ENCODE results near the gene ZNRF4. TPM values are rescaled to one million over a fixed set of nuclear protein-coding genes. Genes with fewer than 3 reads are reported as not detected.

ZNRF4 gene
- total and polyA plus RNA-seq, 7 donors: not detected

DNA sequence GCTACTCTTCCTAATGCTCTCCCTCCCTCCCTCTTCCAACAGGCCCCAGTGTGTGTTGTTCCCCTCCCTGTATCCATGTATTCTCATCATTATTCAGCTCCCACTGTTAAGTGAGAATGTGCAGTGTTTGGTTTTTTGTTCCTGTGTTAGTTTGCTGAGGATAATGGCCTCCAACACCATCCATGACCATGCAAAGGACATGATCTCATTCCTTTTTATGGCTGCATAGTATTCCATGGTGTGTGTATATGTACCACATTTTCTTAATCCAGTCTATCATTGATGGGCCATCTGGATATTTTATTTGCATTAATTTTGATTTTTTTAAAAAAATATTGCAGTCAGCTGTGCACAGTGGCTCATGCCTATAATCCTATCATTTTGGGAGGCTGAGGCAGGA lies 15.8 kb upstream of the ZNRF4 start:
- no peak for DNase-seq
- no peak for TF ChIP-seq CTCF (IDR thresholded peaks at IDR 0.05)
- Histone ChIP-seq H3K4me1 (no peaks in the 10 kb centered on the region), H3K27me3 (ENCODE audit: insufficient read depth in 3 of 3, low read length in 2 of 3) (peaks cover 0 to 29% (median 2%) of the 10 kb centered on the region in 3 donors), H3K4me3 (no peak overlapping the region), H3K9me3 (no peaks in the 10 kb centered on the region), H3K36me3 (ENCODE audit: insufficient read depth in 1 of 2, low read depth in 1 of 2) (no peaks in the 10 kb centered on the region), H3K27ac (no peak overlapping the region)
- intact Hi-C loops (cut with DNase I): no loop called here
- ATAC-seq: no peak

DNA sequence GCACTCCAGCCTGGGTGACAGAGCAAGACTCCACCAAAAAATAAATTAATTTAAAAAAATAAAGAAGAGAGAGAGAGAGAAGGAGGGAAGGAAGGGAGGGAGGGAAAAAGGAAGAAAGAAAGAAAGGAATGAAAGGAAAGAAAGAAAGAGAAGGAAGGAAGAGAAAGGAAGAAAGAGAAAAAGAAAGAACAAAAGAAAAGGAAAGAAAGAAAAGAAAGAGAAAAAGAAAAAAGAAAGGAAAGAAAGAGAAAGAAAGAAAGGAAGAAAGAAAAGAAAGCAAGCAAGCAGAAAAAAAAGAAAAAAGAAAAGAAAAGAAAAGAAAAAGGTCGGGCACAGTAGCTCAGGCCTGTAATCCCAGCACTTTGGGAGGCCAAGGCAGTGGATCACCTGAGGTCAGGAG lies 14.9 kb upstream of the ZNRF4 start:
- no peak for TF ChIP-seq CTCF (IDR thresholded peaks at IDR 0.05)
- H3K4me1 ChIP-seq: no peaks in the 10 kb centered on the region
- H3K27ac ChIP-seq: no peak overlapping the region
- intact Hi-C loops (cut with DNase I): no loop called here
- DNase-seq: no peak
- H3K36me3 ChIP-seq (ENCODE audit: insufficient read depth in 1 of 2, low read depth in 1 of 2): no peaks in the 10 kb centered on the region
- ATAC-seq: no peak
- WGBS, 3 donors: 40 to 75% (median 50%) methylated on average over 1 of the region's 1 CpG
- no peaks in the 10 kb centered on the region for H3K9me3 ChIP-seq
- H3K27me3 ChIP-seq (ENCODE audit: insufficient read depth in 3 of 3, low read length in 2 of 3): peaks cover 0 to 29% (median 2%) of the 10 kb centered on the region in 3 donors
- H3K4me3 ChIP-seq: no peak overlapping the region

DNA sequence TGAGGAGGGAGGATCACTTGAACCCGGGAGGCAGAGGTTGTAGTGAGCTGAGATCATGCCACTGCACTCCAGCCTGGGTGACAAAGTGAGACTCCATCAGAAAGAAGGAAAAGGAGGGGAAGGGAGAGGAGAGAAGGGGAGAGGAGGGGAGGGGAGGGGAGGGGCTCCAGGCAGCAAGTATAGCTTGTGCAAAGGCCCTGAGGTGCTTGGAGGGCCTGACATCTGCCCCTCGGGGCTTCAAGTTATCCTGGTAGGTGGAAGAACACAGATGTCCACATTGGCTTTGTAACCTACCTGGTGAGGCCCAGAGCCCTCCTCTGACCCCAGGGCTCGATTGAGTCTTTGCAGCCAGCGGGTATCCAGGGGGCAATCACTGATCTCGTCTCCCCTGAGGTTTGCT lies 11.5 kb upstream of the ZNRF4 start:
- Histone ChIP-seq H3K9me3 (no peaks in the 10 kb centered on the region), H3K27ac (no peak overlapping the region), H3K4me1 (no peaks in the 10 kb centered on the region), H3K4me3 (no peak overlapping the region), H3K27me3 (ENCODE audit: insufficient read depth in 3 of 3, low read length in 2 of 3) (peaks cover 0 to 20% (median 2%) of the 10 kb centered on the region in 3 donors), H3K36me3 (ENCODE audit: insufficient read depth in 1 of 2, low read depth in 1 of 2) (no peaks in the 10 kb centered on the region)
- intact Hi-C loops (cut with DNase I): no loop called here
- no peak for TF ChIP-seq CTCF (IDR thresholded peaks at IDR 0.05)
- WGBS, 3 donors: 77 to 85% (median 84%) methylated on average over 5 of the region's 5 CpGs
- DNase-seq: no peak
- ATAC-seq: no peak

GRCh38 chr19:5444431-5444830 lies 10.8 kb upstream of the ZNRF4 start:
- Histone ChIP-seq H3K36me3 (ENCODE audit: insufficient read depth in 1 of 2, low read depth in 1 of 2) (no peaks in the 10 kb centered on the region), H3K27ac (no peak overlapping the region), H3K9me3 (no peaks in the 10 kb centered on the region), H3K4me1 (no peaks in the 10 kb centered on the region), H3K4me3 (no peak overlapping the region), H3K27me3 (ENCODE audit: insufficient read depth in 3 of 3, low read length in 2 of 3) (peaks cover 0 to 22% (median 3%) of the 10 kb centered on the region in 3 donors)
- intact Hi-C loops (cut with DNase I): no loop called here
- DNase-seq (no peak), ATAC-seq (no peak)
- WGBS, 3 donors: 60 to 63% (median 62%) methylated on average over 5 of the region's 5 CpGs
- no peak for TF ChIP-seq CTCF (IDR thresholded peaks at IDR 0.05)

DNA sequence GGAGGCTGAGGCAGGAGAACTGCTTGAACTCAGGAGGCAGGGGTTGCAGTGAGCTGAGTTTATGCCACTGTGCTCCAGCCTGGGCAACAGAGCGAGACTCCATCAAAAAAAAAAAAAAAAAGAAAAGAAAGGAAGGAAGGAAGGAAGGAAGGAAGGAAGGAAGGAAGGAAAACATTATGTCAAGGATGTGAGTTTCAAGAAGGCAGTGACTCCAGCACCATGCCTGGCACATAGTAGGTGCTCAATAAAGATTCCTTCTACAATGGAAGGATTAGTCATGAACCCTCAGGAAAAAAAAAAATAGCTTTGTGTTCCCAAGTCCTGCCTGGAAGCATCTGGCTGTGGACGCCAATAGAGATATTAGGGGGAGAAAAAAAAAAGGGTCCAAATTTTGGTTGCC lies 10.1 kb upstream of the ZNRF4 start:
- ATAC-seq: no peak
- H3K4me1 ChIP-seq: no peaks in the 10 kb centered on the region
- H3K36me3 ChIP-seq (ENCODE audit: insufficient read depth in 1 of 2, low read depth in 1 of 2): no peaks in the 10 kb centered on the region
- peaks cover 0 to 27% (median 5%) of the 10 kb centered on the region in 3 donors for H3K27me3 ChIP-seq (ENCODE audit: insufficient read depth in 3 of 3, low read length in 2 of 3)
- H3K27ac ChIP-seq: no peak overlapping the region
- no peak for DNase-seq
- H3K4me3 ChIP-seq: no peak overlapping the region
- no peaks in the 10 kb centered on the region for H3K9me3 ChIP-seq
- intact Hi-C loops (cut with DNase I): no loop called here
- TF ChIP-seq CTCF (IDR thresholded peaks at IDR 0.05): no peak
- 0 to 39% (median 0%) methylated on average over 1 to 2 of the region's 2 CpGs for WGBS, 3 donors
